Spleen (tissue), 11 donors: Measurements from ENCODE around the gene CAMKK1. TPM values are rescaled to one million over a fixed set of nuclear protein-coding genes. Genes with fewer than 3 reads are reported as not detected.
A peak's percentile ranks its signal among the peaks of the same experiment; 100 is the strongest.

Experiments
- DNase-seq: peaks from one replicate; pipeline ENCODE4 v3.0.0-alpha.2; 2020
- H3K27ac ChIP-seq, 8 donors: fragments of 200-600 bp; sonication (generic) in 7 of 8; 1 replicate in 4 of 8; 2 replicates in 4 of 8; pipeline versions ENCODE4 v1.5.0 to v1.8.0; 2016 to 2021; ENCODE audit warnings: inconsistent platforms in 4 of 8, mild to moderate bottlenecking in 4 of 8, moderate library complexity in 1 of 8
- H3K27me3 ChIP-seq, 7 donors: fragments of 200-600 bp; sonication (generic) in 6 of 7; replicated peaks in 1 of 7; 1 replicate in 4 of 7; 2 replicates in 3 of 7; pipeline versions ENCODE4 v1.5.0 to v1.8.0; 2016 to 2021; ENCODE audit warnings: inconsistent platforms in 3 of 7, mild to moderate bottlenecking in 1 of 7
- H3K36me3 ChIP-seq, 6 donors: fragments of 200-600 bp; sonication (generic) in 5 of 6; 1 replicate in 4 of 6; 2 replicates in 2 of 6; pipeline versions ENCODE4 v1.5.0 to v1.8.0; 2016 to 2021; ENCODE audit warnings: inconsistent platforms in 2 of 6
- H3K4me1 ChIP-seq, 6 donors: fragments of 200-600 bp; sonication (generic) in 5 of 6; 1 replicate in 3 of 6; 2 replicates in 3 of 6; pipeline versions ENCODE4 v1.5.0 to v1.8.0; 2016 to 2021; ENCODE audit warnings: inconsistent platforms in 3 of 6
- H3K4me3 ChIP-seq, 8 donors: fragments of 200-600 bp; sonication (generic) in 7 of 8; 1 replicate in 4 of 8; 2 replicates in 4 of 8; pipeline versions ENCODE4 v1.5.0 to v1.8.0; 2016 to 2021; ENCODE audit warnings: inconsistent platforms in 4 of 8, mild to moderate bottlenecking in 4 of 8, moderate library complexity in 2 of 8
- H3K9me3 ChIP-seq, 8 donors: fragments of 200-600 bp; sonication (generic) in 7 of 8; 1 replicate in 4 of 8; 2 replicates in 4 of 8; pipeline versions ENCODE4 v1.5.0 to v1.8.0; 2016 to 2021; ENCODE audit warnings: inconsistent platforms in 4 of 8
- CTCF ChIP-seq, 11 experiments: fragments of 200-600 bp in 7 of 11; fragments of 450-650 bp in 4 of 11; sonication (generic) in 4 of 11; IDR thresholded peaks in 8 of 11; conservative IDR thresholded peaks in 3 of 11; 1 replicate in 7 of 11; 2 replicates in 4 of 11; pipeline versions ENCODE4 v1.4.0 to v1.8.0; 2016 to 2021; ENCODE audit warnings: antibody characterized with exemption in 11 of 11, inconsistent platforms in 4 of 11, mild to moderate bottlenecking in 1 of 11
- POLR2A ChIP-seq, 3 donors: fragments of 450-650 bp; IDR thresholded peaks; one replicate each; pipeline ENCODE4 v1.5.1; 2017; ENCODE audit warnings: antibody characterized with exemption in 3 of 3, mild to moderate bottlenecking in 1 of 3
- POLR2AphosphoS5 ChIP-seq, 3 donors: sonication (generic); formaldehyde crosslinking; IDR thresholded peaks; one replicate each; pipeline ENCODE4 v1.5.1; 2017; ENCODE audit warnings: antibody characterized with exemption in 3 of 3
- WGBS, 5 donors: extraction: QIAGEN DNeasy Blood & Tissue Kit in 3 of 5; methylation state at CpG; one replicate each; pipeline versions ENCODE4 v1.1.5 to v1.1.7; 2013 to 2018; 5-methylcytosine and 5-hydroxymethylcytosine counted together
- intact Hi-C: fragments of 100-400 bp; cut with DNase I; formaldehyde crosslinking; loops from one replicate; pipeline ENCODE4 v1.15.0; 2023; ENCODE audit warnings: low total_unique reads
- polyA plus RNA-seq, 3 donors: library from polyadenylated mRNA; stranded (reverse); fragments of 200-250 nt; gene quantifications; one replicate each; pipeline ENCODE4 v1.2.1, GENCODE V29; 2013
- total RNA-seq, 7 donors: library from RNA; depleted of rRNA in 3 of 7; stranded (reverse); fragments of >200 nt in 3 of 7; fragmentation: NEBNext Ultra II Directional in 4 of 7; extraction: Animal tissue kit (Norgen Biotek cat#: 25700) in 4 of 7; gene quantifications; one replicate each; pipeline versions ENCODE4 v1.1.0 to v1.2.1, GENCODE V29; 2016 to 2021
- donor health status: healthy with polysubstance abuse.
- donor health status: DM: no; HTN: no; CAD: no; lungs with moderate emphysema.
- donor health status: DM: no; HTN: no; CAD: no.
- donor health status: Bipolar disorder and iron deficiency.
- donor health status: healthy.
- donor health status: DM: no; HTN: no; CAD: no.
- donor health status: DM: yes; HTN: yes; CAD: no.

Gene CAMKK1
- total and polyA plus RNA-seq, 10 donors: 5.2 to 13.0 (median 9.0) TPM

GRCh38 chr17:3913531-3914311 is 20.9 kb upstream of the CAMKK1 start:
- DNase-seq: peak; percentile 96
- TF ChIP-seq POLR2A (IDR thresholded peaks at IDR 0.05): peak in 1 of 3 donors; percentile 35
- peak; percentile 97 to 99 (median 98) for TF ChIP-seq CTCF (IDR thresholded peaks at IDR 0.05 in 8 of 11, conservative IDR thresholded peaks at IDR 0.05 in 3 of 11)
- peak in 1 of 3 donors; percentile 70 for TF ChIP-seq POLR2AphosphoS5 (IDR thresholded peaks at IDR 0.05)
- Histone ChIP-seq H3K27me3 (no peaks in the 10 kb centered on the region), H3K9me3 (no peaks in the 10 kb centered on the region), H3K27ac (peak overlapping the region; percentile 70 to 96 (median 86)), H3K36me3 (no peaks in the 10 kb centered on the region), H3K4me3 (peak overlapping the region in 5 of 8 donors; percentile 10 to 69 (median 40)), H3K4me1 (peaks cover 34 to 82% (median 74%) of the 10 kb centered on the region in 6 donors)
- intact Hi-C loops: loop anchor here (5.0 kb wide), 1 partner anchor 89 kb away; no protein-coding TSS in a partner anchor
- WGBS, 5 donors: 24 to 32% (median 29%) methylated on average over 13 to 17 of the region's 17 CpGs

- H3K36me3 ChIP-seq: no peaks in the 10 kb centered on the region
Measured at GRCh38 chr17:3912827-3913226, 20.0 kb upstream of the CAMKK1 start.

GRCh38 chr17:3911271-3912053 is 18.6 kb upstream of the CAMKK1 start:
- Histone ChIP-seq H3K27ac (peak overlapping the region; percentile 50 to 96 (median 82)), H3K4me1 (peaks cover 24 to 63% (median 59%) of the 10 kb centered on the region in 6 donors), H3K9me3 (no peaks in the 10 kb centered on the region), H3K36me3 (no peaks in the 10 kb centered on the region), H3K4me3 (peak overlapping the region in 1 of 8 donors; percentile 34), H3K27me3 (no peaks in the 10 kb centered on the region)
- TF ChIP-seq POLR2AphosphoS5 (IDR thresholded peaks at IDR 0.05) (peak; percentile 84 to 86 (median 85)), POLR2A (IDR thresholded peaks at IDR 0.05) (no peak), CTCF (IDR thresholded peaks at IDR 0.05 in 8 of 11, conservative IDR thresholded peaks at IDR 0.05 in 3 of 11) (peak in 1 of 11 experiments; percentile 13)
- peak; percentile 95 for DNase-seq
- intact Hi-C loops: loop anchor here (5.0 kb wide), 1 partner anchor 91 kb away; no protein-coding TSS in a partner anchor
- 28 to 48% (median 34%) methylated on average over 29 to 30 of the region's 30 CpGs for whole genome bisulfite sequencing, 5 donors

More at GRCh38 chr17:3912827-3913226, 20.0 kb upstream of the CAMKK1 start:
- WGBS, 5 donors: 89 to 100% (median 95%) methylated on average over 2 of the region's 2 CpGs
- no peak overlapping the region for H3K4me3 ChIP-seq
- H3K9me3 ChIP-seq: no peaks in the 10 kb centered on the region
- TF ChIP-seq CTCF (IDR thresholded peaks at IDR 0.05 in 8 of 11, conservative IDR thresholded peaks at IDR 0.05 in 3 of 11) (no peak), POLR2AphosphoS5 (IDR thresholded peaks at IDR 0.05) (no peak), POLR2A (IDR thresholded peaks at IDR 0.05) (no peak)
- no peak for DNase-seq
- H3K27ac ChIP-seq: peak overlapping the region in 4 of 8 donors; percentile 87 to 96 (median 92)
- H3K4me1 ChIP-seq: peaks cover 34 to 77% (median 71%) of the 10 kb centered on the region in 6 donors
- intact Hi-C loops: loop anchor here (5.0 kb wide), 1 partner anchor 89 kb away; no protein-coding TSS in a partner anchor
- H3K27me3 ChIP-seq: no peaks in the 10 kb centered on the region
